Activated CD4-positive, alpha-beta T cell treated with anti-CD3 and anti-CD28 coated beads, Interleukin-2, Interleukin-4, amounts not matched to agents 100 ng/mL and 50 ng/mL, durations not matched to agents 16 hours and 8 hours (primary cell): Measurements from ENCODE around the gene FOXJ3.

Experiments
- DNase-seq: peaks from one replicate; pipeline ENCODE4 v3.0.0-alpha.2; 2020; ENCODE audit warnings: low spot score

FOXJ3 gene

DNA sequence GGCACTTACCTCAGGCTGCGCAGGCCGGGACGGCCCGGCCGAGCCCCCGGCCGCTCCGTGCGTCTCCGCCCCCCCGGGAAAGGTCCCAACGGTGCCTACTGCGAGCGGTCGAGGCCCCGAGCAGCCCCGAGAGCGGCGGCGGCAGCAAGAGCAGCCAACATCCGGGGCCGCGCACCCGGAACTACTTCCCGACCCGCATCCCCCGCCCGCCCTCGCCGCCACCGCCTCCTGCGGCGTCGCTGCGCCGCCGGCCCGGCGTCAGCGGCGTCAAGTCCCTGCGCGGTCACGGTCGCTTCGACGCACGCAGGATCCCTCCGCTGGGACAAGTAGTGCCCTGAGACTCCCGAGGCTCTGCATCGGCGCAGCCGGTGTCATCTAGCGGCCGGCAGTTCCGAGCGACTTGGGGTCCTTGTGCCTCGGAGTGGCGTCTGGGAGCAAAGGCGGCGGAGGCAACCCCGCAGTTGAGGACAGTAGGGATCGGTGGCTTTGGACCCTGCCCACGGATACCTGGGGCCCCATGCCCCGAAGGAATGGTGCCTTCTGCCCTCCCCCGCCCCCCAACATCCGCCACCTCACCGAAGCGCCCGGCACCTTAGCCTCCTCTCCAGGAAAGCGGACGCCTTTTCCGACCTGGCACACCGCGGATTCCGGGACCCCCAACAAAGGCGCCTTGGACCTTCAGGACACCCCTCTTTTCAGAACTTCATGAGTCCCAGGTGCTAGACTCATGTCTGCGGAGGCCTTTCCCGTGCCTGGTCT is at the start of gene FOXJ3:
Gene FOXJ3 (minus strand): TSS at position 186 of the 759 bp plus-strand sequence. CDS start 24,142 bp downstream, outside the sequence.
- DNase-seq, result peak; percentile 89

DNA sequence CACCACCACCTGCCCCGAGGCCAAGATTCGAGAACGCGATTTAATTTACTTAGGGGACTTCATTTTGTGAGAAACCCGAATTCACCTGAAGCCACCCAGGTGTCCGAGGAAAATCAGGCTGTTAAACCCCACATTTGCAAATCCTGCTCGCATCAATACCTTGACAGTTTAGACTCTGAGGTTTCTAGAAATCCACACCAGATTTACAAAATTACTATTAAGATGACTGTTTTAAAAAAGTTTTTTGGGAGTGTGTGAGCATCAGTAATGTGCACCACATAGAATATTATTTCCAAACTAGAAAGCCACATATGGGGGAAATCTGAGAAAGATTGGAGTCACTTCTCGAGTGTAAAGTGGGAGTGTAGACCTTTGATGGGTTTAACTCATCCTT is 46.2 kb upstream of the FOXJ3 start:
- no peak for DNase-seq

DNA sequence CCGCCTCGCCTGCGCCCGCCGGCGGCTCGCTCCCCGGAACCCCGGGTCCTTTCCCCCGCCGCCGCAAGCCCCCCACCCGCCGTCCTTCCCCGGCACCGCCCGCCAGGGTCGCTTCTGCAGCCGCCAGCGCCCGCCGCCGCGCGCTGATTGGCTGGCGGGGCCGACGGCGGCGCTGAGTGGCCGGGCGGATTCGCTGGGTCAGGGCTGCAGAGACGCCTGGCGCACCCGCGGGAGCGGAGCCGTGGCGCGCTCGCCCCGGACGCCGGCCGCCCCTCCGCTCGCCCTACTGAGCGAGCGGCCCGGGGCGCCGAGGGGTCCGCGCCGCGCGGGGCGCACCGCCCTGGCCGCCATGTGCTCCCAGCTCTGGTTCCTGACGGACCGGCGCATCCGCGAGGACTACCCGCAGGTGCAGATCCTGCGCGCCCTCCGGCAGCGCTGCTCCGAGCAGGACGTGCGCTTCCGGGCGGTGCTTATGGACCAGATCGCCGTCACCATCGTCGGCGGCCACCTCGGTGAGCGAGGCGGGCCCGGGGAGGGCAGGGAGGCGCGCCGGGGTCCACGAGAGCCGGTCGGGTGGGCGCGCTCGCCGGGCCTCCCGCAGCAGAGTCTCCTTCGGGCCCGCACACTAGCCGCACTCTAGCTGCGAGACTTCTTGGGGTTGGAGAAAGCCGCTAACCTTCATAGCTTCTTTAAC is 45.7 kb upstream of the FOXJ3 start, which contains the start of gene RIMKLA:
Gene RIMKLA (plus strand): TSS at position 207 of the 694 bp plus-strand sequence. CDS start 143 bp downstream, at position 350.
- peak; percentile 42 for DNase-seq

DNA sequence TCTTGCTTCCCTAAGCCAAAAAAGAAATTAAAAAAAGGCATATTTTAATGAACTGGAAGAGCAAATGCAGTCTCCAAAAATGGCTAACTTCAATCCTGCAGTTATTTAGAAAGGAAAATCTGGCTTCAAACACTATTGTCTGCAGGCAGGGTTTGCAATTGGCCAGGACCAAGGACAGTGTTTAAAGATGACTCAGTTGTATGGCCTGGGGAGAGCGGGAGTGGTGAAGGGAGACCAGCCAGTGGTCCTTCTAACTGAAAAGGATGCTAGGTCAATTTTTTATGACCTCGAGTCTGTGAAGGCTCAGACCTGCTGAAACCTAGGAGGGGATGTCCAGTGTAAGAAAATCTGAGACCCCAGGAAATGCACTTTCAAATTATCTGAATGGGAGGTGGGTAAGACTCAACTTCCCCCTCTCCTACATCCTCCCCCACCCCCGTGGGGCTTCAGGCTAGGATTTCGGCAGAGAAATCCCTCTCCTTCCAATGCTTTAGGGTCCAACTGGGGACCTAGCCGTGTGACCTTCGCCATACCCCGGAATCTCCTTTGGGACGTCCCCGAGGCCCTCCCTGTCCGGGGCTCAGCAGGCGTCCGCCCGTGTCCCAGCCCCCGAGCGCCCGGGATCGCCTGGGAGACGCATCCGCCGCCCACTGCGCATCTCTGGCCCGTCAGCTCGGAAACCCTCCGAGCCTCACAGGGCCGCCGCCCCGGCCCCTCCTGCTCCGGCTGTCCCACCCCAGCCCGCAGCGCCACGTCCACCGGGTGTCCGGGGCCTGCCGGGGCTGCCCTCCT is 45.0 kb upstream of the FOXJ3 start:
- DNase-seq, result no peak

DNA sequence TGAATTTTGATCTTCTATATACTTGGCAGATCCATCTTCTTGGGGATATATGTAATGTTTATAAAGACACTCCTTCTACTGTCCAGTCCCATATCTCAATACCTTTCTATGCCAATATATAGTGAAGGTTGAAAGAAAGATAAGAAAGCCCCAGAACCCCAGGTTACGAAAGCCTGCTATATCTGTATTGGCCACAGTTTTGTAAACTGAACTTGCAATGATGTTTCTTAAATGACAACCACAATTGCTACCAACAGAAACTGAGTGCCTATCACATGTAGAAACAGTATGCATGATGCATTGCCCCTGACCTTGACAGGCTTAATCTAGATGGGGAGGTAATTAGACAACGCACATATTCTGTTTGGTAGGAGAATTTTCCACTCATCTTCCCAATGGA is 37.8 kb upstream of the FOXJ3 start:
- no peak for DNase-seq

DNA sequence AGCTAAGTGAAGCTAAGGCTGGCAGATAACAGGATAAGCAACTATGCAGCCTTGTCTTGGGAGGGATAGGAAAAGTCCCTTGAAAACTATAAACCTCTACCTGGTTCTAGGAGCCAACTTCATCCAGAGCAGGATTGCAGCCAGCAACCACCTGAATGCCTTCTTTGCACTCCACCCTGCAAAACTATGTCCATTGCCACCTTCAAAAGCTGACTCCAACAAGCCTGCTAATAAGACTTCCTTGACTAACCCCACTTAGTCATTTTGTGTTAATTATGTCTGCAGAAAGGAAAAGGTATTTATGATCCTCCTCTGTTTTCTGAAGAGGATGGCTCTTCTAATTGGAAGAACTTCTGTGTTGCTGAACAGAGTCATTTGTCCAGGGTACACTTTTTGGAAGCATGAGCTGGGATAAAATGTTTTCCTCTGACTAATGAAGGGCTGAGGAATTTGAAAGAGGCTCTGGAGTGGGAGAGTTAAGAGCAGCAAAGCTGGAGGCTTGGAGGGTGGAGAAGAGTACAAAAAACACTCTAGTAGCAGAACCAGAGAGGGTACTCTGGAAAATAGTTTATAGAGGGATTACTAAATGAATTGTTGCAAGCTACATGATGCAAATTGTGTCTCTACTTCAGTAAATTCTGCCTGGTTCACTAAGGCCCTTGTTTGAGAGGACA is 36.0 kb upstream of the FOXJ3 start:
- DNase-seq, result no peak

DNA sequence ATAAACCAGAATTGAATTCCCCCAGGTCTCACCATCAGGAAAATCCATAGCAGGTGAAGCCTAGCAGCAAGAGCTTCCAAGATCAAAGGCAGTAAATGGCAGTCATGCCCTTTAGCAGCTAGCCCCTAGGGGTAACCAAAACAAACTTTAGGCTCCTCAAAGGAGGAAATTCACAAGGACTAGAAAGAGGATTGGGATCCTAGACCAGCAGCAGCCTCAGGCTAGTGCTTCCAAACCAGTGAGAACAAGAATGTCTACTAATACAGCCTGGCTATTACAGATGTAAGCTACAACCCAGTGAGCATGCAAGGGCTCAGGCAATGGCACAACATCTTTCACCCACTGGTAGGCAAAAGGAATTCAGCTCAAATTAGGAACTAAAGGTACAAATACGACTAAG is 34.4 kb upstream of the FOXJ3 start:
- DNase-seq, result no peak

DNA sequence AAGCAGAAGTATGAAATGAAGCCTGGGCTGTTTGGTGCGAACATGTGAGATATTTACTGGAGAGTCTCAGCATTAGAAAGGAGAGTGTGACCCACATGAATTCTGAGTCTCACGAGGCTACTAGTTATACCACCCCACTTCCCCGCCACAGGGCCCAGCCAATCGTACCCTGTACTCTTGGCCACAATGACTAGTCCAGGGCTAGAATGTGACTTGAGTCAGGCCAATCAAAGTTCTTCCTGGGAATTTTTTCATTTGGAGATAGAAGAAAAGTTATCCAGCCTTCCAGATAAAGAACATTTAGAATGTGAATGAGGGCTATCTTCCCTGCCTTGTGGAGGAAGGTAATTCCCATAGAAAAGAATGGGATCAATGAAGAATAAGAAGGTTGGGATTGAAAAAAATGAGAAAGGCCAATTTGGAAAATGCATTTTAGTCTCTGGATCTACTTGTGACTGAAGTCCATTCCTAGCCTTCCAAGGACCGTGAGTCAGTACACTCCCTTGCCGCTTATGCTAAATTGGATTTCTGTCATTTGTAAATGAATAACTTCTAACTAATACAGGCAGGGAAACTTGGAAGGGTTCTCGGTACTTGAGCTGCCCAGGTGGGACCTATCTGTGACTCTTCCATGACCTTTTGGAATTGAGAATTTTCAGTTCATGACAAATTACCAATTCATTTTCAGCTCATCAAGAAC is 33.2 kb upstream of the FOXJ3 start:
- no peak for DNase-seq

DNA sequence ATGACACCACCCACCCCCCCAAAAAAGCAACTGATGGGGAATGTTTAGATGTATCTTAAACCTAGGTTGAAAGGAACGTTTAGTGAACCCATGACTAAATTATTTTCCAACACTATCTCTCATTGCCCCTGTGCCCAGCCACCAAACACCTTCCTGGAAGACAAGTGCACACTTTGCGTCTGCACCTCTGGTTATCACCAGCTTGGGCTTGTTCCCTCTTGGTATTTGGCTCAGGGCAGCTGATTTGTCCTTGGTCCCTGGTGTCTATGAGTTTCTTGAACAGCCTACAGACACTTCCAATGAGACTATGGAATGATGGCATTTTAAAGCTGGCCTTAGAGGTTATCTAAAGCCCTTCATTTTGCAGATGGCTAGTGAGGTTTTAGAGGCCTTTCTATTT is 30.1 kb upstream of the FOXJ3 start:
- DNase-seq, result no peak

DNA sequence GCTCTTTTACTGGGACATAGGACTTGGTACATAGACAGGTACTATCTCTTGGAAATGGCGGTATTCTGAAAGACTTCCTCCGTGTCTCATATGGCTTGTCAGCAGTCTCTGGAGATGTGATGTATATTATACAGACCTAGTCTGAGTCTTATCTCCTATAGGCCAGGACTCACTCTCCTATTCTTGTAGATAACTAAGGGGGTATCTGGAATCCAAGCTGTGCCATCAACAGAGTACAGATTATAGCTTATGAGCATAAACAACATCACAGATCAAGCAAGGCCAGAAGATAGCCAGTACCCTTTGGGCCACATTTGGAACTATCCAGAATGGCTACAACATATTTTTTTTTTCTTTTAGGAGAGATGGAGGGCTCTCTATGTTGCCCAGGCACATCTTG is 29.5 kb upstream of the FOXJ3 start:
- no peak for DNase-seq

DNA sequence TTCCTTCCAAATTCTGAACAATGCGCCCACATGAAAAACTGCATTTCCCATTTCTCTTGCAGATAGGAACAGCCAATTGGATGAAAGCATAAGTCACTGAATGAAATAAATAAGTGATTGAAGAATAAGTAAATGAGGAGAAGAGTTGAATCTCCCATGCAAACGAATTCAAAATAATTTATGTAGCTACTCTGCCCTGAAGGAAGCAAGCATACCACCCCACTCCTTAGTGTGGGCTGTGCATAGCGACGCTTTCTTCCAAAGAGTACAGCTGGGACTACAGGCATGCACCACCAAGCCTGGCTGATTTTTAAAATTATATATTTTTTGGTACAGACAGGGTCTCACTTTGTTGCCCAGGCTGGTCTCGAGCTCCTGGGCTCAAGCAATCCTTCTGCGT is 29.1 kb upstream of the FOXJ3 start:
- no peak for DNase-seq

DNA sequence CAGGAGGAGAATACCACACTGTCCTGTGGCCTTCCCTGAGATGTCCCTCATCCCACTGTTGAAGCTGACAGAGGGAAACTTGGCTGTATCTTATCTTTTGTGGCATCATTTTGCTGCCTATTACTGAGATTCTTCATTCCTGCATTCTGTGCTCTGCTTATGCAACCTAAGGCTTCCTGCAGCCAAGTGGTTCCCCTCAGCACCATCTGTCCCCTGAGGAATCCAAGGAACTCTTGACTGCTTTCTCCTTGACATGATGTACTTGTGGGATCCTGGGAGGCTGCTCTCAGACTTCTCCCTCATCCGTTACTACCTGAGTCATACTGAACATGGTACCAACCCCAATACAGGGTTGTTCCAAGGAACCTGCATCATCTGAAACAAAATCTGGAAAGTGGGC is 24.4 kb upstream of the FOXJ3 start:
- no peak for DNase-seq

DNA sequence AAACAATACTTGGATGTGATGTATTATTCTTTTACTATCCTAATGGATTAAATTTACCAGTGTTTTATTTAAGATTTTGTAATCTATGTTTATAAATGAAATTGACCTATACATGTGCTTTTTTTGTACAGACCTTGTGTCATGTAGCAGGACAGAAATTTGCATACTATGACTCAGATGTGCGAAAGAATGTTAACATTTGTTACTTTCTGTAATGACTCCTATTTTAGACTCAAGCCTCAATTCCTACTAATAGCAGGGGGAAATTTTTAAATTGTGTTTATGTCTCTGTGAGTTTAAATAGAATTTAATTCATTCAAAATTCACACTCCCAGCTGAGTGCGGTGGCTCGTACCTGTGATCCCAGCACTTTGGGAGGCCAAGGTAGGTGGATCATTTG is 23.8 kb upstream of the FOXJ3 start:
- no peak for DNase-seq

DNA sequence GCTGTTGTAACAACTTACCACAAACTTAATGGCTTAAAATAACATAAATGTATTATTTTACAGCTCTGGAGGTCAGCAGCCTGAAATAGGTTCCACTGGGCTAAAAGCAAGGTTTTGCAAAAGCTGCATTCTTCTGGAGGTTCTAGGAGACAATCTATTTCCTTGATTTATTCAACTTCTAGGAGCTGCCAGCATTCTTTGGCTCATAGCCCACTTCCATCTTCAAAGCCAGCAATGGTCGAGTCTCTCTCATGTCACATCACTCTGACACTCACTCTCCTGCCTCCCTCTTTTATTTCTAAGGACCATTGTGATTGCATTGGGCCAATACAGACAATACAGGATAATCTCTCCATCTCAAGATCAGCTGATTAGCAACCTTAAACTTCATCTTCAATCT is 15.1 kb upstream of the FOXJ3 start:
- DNase-seq, result no peak

DNA sequence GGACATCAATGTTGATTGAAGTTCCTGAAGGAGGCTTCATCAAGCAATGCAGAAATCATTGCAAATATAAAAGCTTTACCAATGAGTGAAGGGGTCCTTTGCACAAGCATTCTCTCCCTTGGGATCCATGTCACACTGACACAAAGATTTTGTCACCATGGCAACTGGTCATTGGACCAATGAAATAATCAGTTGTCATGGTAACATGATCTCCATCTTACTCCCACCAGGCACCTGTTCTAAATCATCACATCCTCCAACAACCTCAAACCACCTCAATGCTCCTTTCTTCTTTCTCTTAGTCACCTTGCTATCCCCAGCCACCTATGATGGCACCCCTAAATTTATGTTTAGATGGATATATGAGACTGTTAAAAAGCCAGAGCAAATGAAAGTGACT is 13.5 kb upstream of the FOXJ3 start:
- DNase-seq, result no peak

DNA sequence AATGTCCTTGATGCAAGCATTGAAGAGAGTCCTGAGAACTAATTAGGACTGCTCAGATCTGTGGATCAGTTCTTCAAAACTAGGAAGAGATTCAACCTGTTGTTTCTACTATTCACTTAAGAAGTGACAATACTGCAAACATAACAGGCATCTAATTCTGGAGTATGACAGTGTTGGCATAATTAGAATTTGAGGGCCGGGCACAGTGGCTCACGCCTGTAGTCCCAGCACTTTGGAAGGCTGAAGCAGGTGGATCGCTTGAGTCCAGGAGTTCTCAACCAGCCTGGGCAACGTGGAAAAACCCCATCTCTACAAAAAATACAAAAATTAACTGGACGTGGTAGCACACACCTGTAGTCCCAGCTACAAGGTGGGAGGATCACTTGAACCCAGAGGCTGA is 8.0 kb upstream of the FOXJ3 start:
- DNase-seq, result no peak

DNA sequence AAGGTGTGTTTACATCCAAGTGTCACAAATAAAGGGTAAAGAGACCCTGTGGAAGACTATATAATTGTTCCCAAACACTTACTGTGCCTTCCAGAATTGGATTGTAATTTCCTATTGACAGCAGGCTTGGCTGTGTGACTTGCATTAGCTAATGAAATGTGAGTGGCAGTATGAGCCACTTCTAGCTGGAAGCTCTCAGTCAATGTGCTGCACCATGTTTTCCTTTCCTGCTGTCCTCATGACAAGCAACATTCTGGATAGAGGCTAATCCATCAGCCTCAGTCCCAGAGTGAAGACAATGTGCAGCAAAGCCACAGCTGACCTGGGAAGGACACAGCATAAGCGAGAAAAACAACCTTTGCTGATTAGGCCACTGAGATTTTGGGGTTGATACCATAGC is 5.9 kb upstream of the FOXJ3 start:
- DNase-seq, result no peak

DNA sequence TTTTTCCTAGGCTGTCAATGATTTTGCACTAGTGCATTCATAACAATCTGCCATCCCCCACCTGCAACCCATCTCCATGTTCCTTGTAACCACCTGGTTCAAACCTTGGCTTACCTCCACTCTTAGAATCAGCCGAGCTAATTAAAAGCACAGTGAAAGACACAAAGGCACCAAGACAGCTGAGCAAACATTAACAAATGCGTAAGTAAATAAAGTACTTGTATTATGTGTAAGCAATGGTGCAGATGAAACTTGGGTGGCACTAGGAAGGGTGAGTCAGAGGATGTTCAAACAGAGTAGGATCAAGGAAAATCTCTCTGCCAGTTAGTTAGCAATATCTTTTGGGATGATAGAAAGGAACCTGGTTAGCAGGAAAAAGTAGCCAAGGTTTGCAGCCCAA is 5.1 kb upstream of the FOXJ3 start:
- no peak for DNase-seq

DNA sequence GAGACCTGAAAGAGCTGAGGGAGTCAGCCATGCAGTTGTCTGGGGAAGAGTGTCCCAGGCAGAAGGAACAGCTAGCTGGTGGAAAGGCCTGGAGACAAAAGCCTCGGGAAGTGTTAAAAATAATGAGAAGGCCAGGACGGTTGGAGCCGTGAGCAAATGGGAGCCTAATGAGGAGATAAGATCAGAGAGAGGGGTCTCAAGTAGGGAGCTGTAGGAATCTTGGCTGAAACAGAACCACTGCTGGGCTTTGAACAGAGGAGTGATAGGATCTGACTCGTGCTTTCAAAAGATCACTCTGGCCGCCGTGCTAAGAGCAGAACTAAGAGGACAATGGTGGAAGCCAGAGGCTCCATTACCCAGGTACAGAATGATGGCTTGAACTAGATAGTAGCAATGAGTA is 1.9 kb upstream of the FOXJ3 start:
- no peak for DNase-seq

DNA sequence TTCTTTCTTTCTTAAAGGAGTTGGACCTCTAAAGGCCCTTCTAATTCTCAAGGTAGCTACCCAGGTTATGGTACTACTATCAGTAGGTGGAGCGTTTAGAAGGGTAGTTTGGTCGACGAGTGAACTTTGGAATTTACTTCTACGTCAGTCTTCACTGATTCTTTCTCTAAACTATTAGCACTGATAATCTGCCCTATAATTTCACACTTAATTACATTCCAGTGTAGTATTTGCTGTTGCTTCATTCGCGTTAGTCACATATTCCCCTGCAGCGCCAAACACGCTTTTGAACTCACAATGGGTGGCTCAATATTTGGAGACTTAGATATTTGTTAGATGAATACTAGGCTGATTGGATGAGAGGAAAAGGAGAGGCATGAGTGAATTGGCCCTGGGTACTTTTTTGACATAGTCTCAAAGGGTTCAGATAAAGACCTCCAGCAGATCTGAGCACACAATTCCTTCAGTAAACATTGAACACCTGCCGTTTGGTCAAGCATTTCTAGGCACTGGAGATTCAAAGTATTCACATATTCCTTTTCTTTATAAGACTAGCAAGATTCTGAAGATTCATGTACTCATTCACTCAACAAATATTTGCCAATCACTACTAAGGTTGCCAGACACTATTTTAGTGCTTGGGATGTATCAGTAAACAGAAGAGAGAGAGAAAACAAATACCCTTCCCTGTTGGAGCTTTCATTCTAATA is 929 bp upstream of the FOXJ3 start:
- DNase-seq, result no peak
